SK-N-SH (cell line): ENCODE measurements around the gene KRTAP22-2. TPM values are rescaled to one million over a fixed set of nuclear protein-coding genes. Genes with fewer than 3 reads are reported as not detected.

ENCODE experiments used
- CTCF ChIA-PET: fragments of 300-600, 350-600 bp; formaldehyde crosslinking; extraction: SDS; loops from one replicate; lab custom pipeline; 2021; lab: Yijun Ruan, JAX
- POLR2A ChIA-PET: fragments of 350-600 bp; sonication (Branson Sonifier 250); formaldehyde crosslinking; extraction: SDS; loops from one replicate; lab custom pipeline; 2020; ENCODE audit warnings: antibody characterized with exemption, inconsistent platforms; lab: Yijun Ruan, JAX
- DNase-seq: peaks from one replicate; pipeline ENCODE4 v3.0.0; 2012
- H2AFZ ChIP-seq: fragments of 200-600 bp; sonication (generic); 2 replicates; pipeline ENCODE4 v1.8.1; 2016; ENCODE audit warnings: antibody characterized with exemption, mild to moderate bottlenecking, low read depth
- H3F3A ChIP-seq: fragments of 200-600 bp; sonication (generic); replicated peaks from 2 replicates; pipeline ENCODE3; 2016; ENCODE audit warnings: antibody characterized with exemption, mild to moderate bottlenecking; ENCODE audit not compliant: insufficient read depth
- H3K27ac ChIP-seq, 2 experiments: fragments of 200-500 bp in 1 of 2; fragments of 200-600 bp in 1 of 2; sonication (Bioruptor generic) in 1 of 2; sonication (generic), shearing (Covaris generic) in 1 of 2; 2 replicates each; pipeline versions ENCODE4 v1.5.1 to v1.6.1; 2014 to 2016; ENCODE audit warnings: low read depth in 2 of 2, inconsistent platforms in 1 of 2, low read length in 1 of 2, mild to moderate bottlenecking in 1 of 2, mixed read lengths in 1 of 2
- H3K27me3 ChIP-seq: fragments of 200-600 bp; sonication (generic), shearing (Covaris generic); 2 replicates; pipeline ENCODE4 v1.6.1; 2016; ENCODE audit warnings: mixed run types; ENCODE audit not compliant: insufficient read depth
- H3K36me3 ChIP-seq, 2 experiments: fragments of 200-500 bp in 1 of 2; fragments of 200-600 bp in 1 of 2; sonication (Bioruptor generic) in 1 of 2; sonication (generic) in 1 of 2; replicated peaks in 1 of 2; 2 replicates each; pipeline versions ENCODE3 to v1.5.1; 2014 to 2016; ENCODE audit warnings: low read length in 1 of 2, mild to moderate bottlenecking in 1 of 2; ENCODE audit not compliant: insufficient read depth in 2 of 2, control insufficient read depth in 1 of 2
- H3K4me1 ChIP-seq, 2 experiments: fragments of 200-500 bp in 1 of 2; fragments of 200-600 bp in 1 of 2; sonication (Bioruptor generic) in 1 of 2; sonication (generic), shearing (Covaris generic) in 1 of 2; 2 replicates each; pipeline versions ENCODE4 v1.5.1 to v1.6.1; 2014 to 2016; ENCODE audit warnings: low read depth in 1 of 2, low read length in 1 of 2, mixed run types in 1 of 2; ENCODE audit not compliant: insufficient read depth in 2 of 2, control insufficient read depth in 1 of 2
- H3K4me2 ChIP-seq: fragments of 200-600 bp; sonication (generic), shearing (Covaris generic); 2 replicates; pipeline ENCODE4 v1.6.1; 2017; ENCODE audit warnings: mixed run types
- H3K4me3 ChIP-seq, 2 experiments: fragments of 200-500 bp in 1 of 2; fragments of 200-600 bp in 1 of 2; sonication (Bioruptor generic) in 1 of 2; sonication (generic), shearing (Covaris generic) in 1 of 2; 2 replicates each; pipeline versions ENCODE4 v1.5.1 to v1.8.1; 2014 to 2016; ENCODE audit warnings: low read depth in 2 of 2, inconsistent platforms in 1 of 2, low read length in 1 of 2, mild to moderate bottlenecking in 1 of 2, mixed read lengths in 1 of 2, moderate library complexity in 1 of 2
- H3K79me2 ChIP-seq: fragments of 200-600 bp; sonication (generic); 2 replicates; pipeline ENCODE4 v1.8.1; 2017; ENCODE audit warnings: mild to moderate bottlenecking; ENCODE audit not compliant: insufficient read depth
- H3K9ac ChIP-seq: fragments of 200-600 bp; sonication (generic); 2 replicates; pipeline ENCODE4 v1.6.1; 2017; ENCODE audit warnings: mixed run types
- H3K9me2 ChIP-seq: fragments of 200-600 bp; sonication (generic); 2 replicates; pipeline ENCODE4 v1.6.1; 2017; ENCODE audit warnings: mixed run types
- H3K9me3 ChIP-seq: fragments of 200-600 bp; sonication (generic); 2 replicates; pipeline ENCODE4 v1.6.1; 2017; ENCODE audit warnings: mixed run types, mild to moderate bottlenecking, moderate library complexity
- H4K20me1 ChIP-seq: fragments of 200-600 bp; sonication (generic); 2 replicates; pipeline ENCODE4 v1.6.1; 2017; ENCODE audit warnings: mild to moderate bottlenecking, mixed run types; ENCODE audit not compliant: insufficient read depth
- CHD2 ChIP-seq: fragments of 150-350 bp; IDR thresholded peaks from 2 replicates; pipeline ENCODE4 v1.6.1; 2018; ENCODE audit warnings: low read length; ENCODE audit not compliant: partially characterized antibody
- ELF1 ChIP-seq: IDR thresholded peaks from 2 replicates; pipeline ENCODE4 v1.4.0; 2012
- EP300 ChIP-seq, 2 experiments: IDR thresholded peaks; 2 replicates each; pipeline versions ENCODE4 v1.4.0 to v1.6.1; 2012; ENCODE audit warnings: borderline replicate concordance in 1 of 2, low read depth in 1 of 2, low read length in 1 of 2
- EZH2phosphoT487 ChIP-seq: fragments of 200-600 bp; sonication (generic); IDR thresholded peaks from 2 replicates; pipeline ENCODE4 v1.6.1; 2017; ENCODE audit warnings: low read depth, mixed run types, mild to moderate bottlenecking, antibody characterized with exemption, moderate library complexity, borderline replicate concordance
- FOSL2 ChIP-seq: IDR thresholded peaks from 2 replicates; pipeline ENCODE4 v1.4.0; 2012; ENCODE audit warnings: low read depth, mild to moderate bottlenecking, moderate library complexity, borderline replicate concordance
- GATA2 ChIP-seq: sonication (generic); formaldehyde crosslinking; IDR thresholded peaks from 2 replicates; pipeline ENCODE4 v1.5.0; 2020; ENCODE audit warnings: mild to moderate bottlenecking, missing genetic modification reagents
- MXI1 ChIP-seq: IDR thresholded peaks from 2 replicates; pipeline ENCODE4 v1.6.1; 2012; ENCODE audit warnings: mild to moderate bottlenecking, low read depth, low read length, improper control_type of control experiment
- NFIC ChIP-seq: IDR thresholded peaks from 2 replicates; pipeline ENCODE4 v1.4.0; 2012; ENCODE audit warnings: borderline replicate concordance
- RFX5 ChIP-seq: IDR thresholded peaks from 2 replicates; pipeline ENCODE4 v1.6.1; 2012; ENCODE audit warnings: mild to moderate bottlenecking, improper control_type of control experiment, low read length
- SIN3A ChIP-seq: IDR thresholded peaks from 2 replicates; pipeline ENCODE4 v1.6.1; 2012; ENCODE audit warnings: low read depth, mild to moderate bottlenecking, low read length, moderate library complexity, borderline replicate concordance
- TAF1 ChIP-seq: IDR thresholded peaks from 2 replicates; pipeline ENCODE4 v1.6.1; 2012; ENCODE audit warnings: low read depth, mild to moderate bottlenecking, low read length, moderate library complexity, borderline replicate concordance
- ZBTB33 ChIP-seq: IDR thresholded peaks from 2 replicates; pipeline ENCODE4 v1.4.0; 2012; ENCODE audit warnings: low read depth, borderline replicate concordance
- WGBS: methylation state at CpG from one replicate; pipeline ENCODE4 v1.1.6; 2017; ENCODE audit warnings: low lambda C conversion rate; 5-methylcytosine and 5-hydroxymethylcytosine counted together
- polyA plus RNA-seq, 3 experiments: library from polyadenylated mRNA; depleted of rRNA; stranded (reverse); fragments of >200 nt; gene quantifications; 2 replicates each; pipeline ENCODE4 v1.2.3, GENCODE V29; 2012
- TF ChIP-seq, protein P1 (sequence below): IDR thresholded peaks from 2 replicates; pipeline ENCODE4 v1.4.0; 2012; ENCODE audit warnings: low read depth
- TF ChIP-seq, protein P2 (sequence below): IDR thresholded peaks from 2 replicates; pipeline ENCODE4; 2012
- TF ChIP-seq, protein P3 (sequence below): fragments of 150-350 bp; IDR thresholded peaks from 2 replicates; pipeline ENCODE4 v1.6.1; 2016; ENCODE audit warnings: mild to moderate bottlenecking, low read depth, low read length

KRTAP22-2 gene
- polyA plus RNA-seq, 1 of the 3 experiments (the other 2 are of a cell fraction), result not detected

DNA sequence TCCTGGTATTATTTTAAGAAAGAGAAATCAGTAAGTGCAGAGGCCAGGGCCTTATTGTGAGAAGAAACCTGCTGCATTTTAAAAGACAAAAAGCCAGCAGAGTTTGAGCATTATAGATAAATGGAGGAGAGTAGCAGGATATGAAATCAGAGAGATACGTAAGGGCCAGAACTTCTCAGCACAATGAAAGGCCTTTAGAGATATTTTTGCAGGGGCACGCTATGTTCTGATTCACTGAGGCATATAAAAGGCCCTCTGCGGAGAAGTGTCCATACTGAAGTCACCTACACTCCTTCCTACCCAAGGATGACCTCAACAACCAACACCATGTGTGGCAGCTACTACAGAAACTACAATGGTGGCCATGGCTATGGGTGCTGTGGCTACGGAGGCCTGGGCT lies 1.9 kb upstream of the KRTAP22-2 start, which contains the start of gene KRTAP6-3:
TSS of gene KRTAP6-3 (plus strand) at position 301 of the 400 bp plus-strand sequence. CDS start at position 307, 6 bp downstream.
- ChIA-PET CTCF (no interaction called here), POLR2A (no interaction called here)
- no peak for DNase-seq
- Histone ChIP-seq H3K4me3 (no peak within 1 kb of the TSS), H3K27ac (no peak within 1 kb of the TSS), H3K79me2 (no peaks in the 10 kb centered on the region), H3K27me3 (no peaks in the 10 kb centered on the region), H3F3A (no peaks in the 10 kb centered on the region), H4K20me1 (no peaks in the 10 kb centered on the region), H3K9me3 (no peaks in the 10 kb centered on the region), H2AFZ (no peak within 1 kb of the TSS), H3K36me3 (no peaks in the 10 kb centered on the region), H3K4me1 (no peaks in the 10 kb centered on the region), H3K9ac (no peak within 1 kb of the TSS), H3K9me2 (no peaks in the 10 kb centered on the region), H3K4me2 (no peak within 1 kb of the TSS)
- TF ChIP-seq, protein P1, sequence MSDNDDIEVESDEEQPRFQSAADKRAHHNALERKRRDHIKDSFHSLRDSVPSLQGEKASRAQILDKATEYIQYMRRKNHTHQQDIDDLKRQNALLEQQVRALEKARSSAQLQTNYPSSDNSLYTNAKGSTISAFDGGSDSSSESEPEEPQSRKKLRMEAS, result no peak
- TF ChIP-seq MXI1, result no peak
- TF ChIP-seq, protein P2, sequence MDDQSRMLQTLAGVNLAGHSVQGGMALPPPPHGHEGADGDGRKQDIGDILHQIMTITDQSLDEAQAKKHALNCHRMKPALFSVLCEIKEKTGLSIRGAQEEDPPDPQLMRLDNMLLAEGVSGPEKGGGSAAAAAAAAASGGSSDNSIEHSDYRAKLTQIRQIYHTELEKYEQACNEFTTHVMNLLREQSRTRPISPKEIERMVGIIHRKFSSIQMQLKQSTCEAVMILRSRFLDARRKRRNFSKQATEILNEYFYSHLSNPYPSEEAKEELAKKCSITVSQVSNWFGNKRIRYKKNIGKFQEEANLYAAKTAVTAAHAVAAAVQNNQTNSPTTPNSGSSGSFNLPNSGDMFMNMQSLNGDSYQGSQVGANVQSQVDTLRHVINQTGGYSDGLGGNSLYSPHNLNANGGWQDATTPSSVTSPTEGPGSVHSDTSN, result no peak
- TF ChIP-seq RFX5, result no peak
- no peak for TF ChIP-seq EZH2phosphoT487
- TF ChIP-seq EP300 (IDR thresholded peaks at IDR 0.05; ENCODE audit: borderline replicate concordance in 1 of 2, low read depth in 1 of 2, low read length in 1 of 2), result no peak
- TF ChIP-seq SIN3A, result no peak
- WGBS, result 2% methylated on average over 3 of the region's 4 CpGs

- Histone ChIP-seq H3K9me3 (no peaks in the 10 kb centered on the region), H3K36me3 (no peaks in the 10 kb centered on the region), H3K4me3 (no peak overlapping the region), H4K20me1 (no peaks in the 10 kb centered on the region), H3F3A (no peaks in the 10 kb centered on the region), H3K9me2 (no peaks in the 10 kb centered on the region), H2AFZ (no peak overlapping the region), H3K4me1 (no peaks in the 10 kb centered on the region), H3K79me2 (no peaks in the 10 kb centered on the region)
- POLR2A ChIA-PET, result no interaction called here
- DNase-seq, result no peak
- WGBS, result 0% methylated on average over 1 of the region's 1 CpG
- TF ChIP-seq TAF1, result no peak
- no peak for TF ChIP-seq MXI1
- no peak for TF ChIP-seq NFIC
- no peak for TF ChIP-seq GATA2 (CRISPR knock-in tag)
- TF ChIP-seq, protein P3, sequence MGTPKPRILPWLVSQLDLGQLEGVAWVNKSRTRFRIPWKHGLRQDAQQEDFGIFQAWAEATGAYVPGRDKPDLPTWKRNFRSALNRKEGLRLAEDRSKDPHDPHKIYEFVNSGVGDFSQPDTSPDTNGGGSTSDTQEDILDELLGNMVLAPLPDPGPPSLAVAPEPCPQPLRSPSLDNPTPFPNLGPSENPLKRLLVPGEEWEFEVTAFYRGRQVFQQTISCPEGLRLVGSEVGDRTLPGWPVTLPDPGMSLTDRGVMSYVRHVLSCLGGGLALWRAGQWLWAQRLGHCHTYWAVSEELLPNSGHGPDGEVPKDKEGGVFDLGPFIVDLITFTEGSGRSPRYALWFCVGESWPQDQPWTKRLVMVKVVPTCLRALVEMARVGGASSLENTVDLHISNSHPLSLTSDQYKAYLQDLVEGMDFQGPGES, result no peak
- TF ChIP-seq SIN3A, result no peak
- TF ChIP-seq FOSL2, result no peak
- no peak for TF ChIP-seq CHD2
- TF ChIP-seq ZBTB33, result no peak
- TF ChIP-seq, protein P1, result no peak
- no peak for TF ChIP-seq ELF1
- TF ChIP-seq, all 33 proteins: peak for 0
- H3K27ac ChIP-seq, result no peak overlapping the region
- H3K4me2 ChIP-seq, result no peak overlapping the region
- H3K9ac ChIP-seq, result no peak overlapping the region
- CTCF ChIA-PET, result no interaction called here
- no peaks in the 10 kb centered on the region for H3K27me3 ChIP-seq
Measured at GRCh38 chr21:30582870-30583269, 7.3 kb downstream of the KRTAP22-2 start.
